ENCODE results near the gene MEIS3.

The MEIS3 gene

GRCh38 chr19:47428177-47428894, 9.0 kb upstream of the MEIS3 start (continued):
- no peak for TF ChIP-seq HIC1 (tag by site-specific recombination; IDR thresholded peaks at IDR 0.05)
- peak; percentile 53 for TF ChIP-seq KLF8 (tag by site-specific recombination; IDR thresholded peaks at IDR 0.05)
- TF ChIP-seq SCRT2 (tag by site-specific recombination; IDR thresholded peaks at IDR 0.05): no peak
- no peak for TF ChIP-seq ZNF792 (tag by site-specific recombination; IDR thresholded peaks at IDR 0.05)
- TF ChIP-seq ZBTB20 (tag by site-specific recombination; IDR thresholded peaks at IDR 0.05): peak; percentile 24; the same call in 1 of the 2 replicates
- TF ChIP-seq KLF9 (tag by site-specific recombination; IDR thresholded peaks at IDR 0.05; ENCODE audit: low read depth): peak; percentile 100
- TF ChIP-seq SCRT1 (tag by site-specific recombination; IDR thresholded peaks at IDR 0.05; ENCODE audit: borderline replicate concordance): no peak
- TF ChIP-seq TRIM28 (IDR thresholded peaks at IDR 0.05; ENCODE audit: borderline replicate concordance, low read length): no peak
- peak; percentile 42 for TF ChIP-seq EGR2 (tag by site-specific recombination; IDR thresholded peaks at IDR 0.05; ENCODE audit: low read depth)
- no peak for TF ChIP-seq GLI2 (tag by site-specific recombination; IDR thresholded peaks at IDR 0.05; ENCODE audit: borderline replicate concordance, low read depth)
- TF ChIP-seq BCL11B (tag by site-specific recombination; IDR thresholded peaks at IDR 0.05; ENCODE audit: low read depth): no peak
- TF ChIP-seq ZNF214 (tag by site-specific recombination; IDR thresholded peaks at IDR 0.05; ENCODE audit: borderline replicate concordance): no peak
- TF ChIP-seq ZFP3 (tag by site-specific recombination; IDR thresholded peaks at IDR 0.05; ENCODE audit: low read depth): no peak
- TF ChIP-seq ZNF548 (tag by site-specific recombination; IDR thresholded peaks at IDR 0.05): no peak
- TF ChIP-seq ZNF292 (tag by site-specific recombination; IDR thresholded peaks at IDR 0.05; ENCODE audit: borderline replicate concordance, low read depth): no peak
- TF ChIP-seq ZFHX2 (tag by site-specific recombination; conservative IDR thresholded peaks at IDR 0.05): peak; percentile 61
- TF ChIP-seq SETDB1 (IDR thresholded peaks at IDR 0.05; ENCODE audit: insufficient read length, low read length): no peak
- peak; percentile 82 for TF ChIP-seq KLF1 (tag by site-specific recombination; IDR thresholded peaks at IDR 0.05)
- TF ChIP-seq SP7 (tag by site-specific recombination; IDR thresholded peaks at IDR 0.05): peak; percentile 56; the same call in 1 of the 2 replicates
- no peak for TF ChIP-seq ZNF514 (tag by site-specific recombination; IDR thresholded peaks at IDR 0.05)
- peak; percentile 83 for TF ChIP-seq PRDM10 (tag by site-specific recombination; IDR thresholded peaks at IDR 0.05)
- no peak for TF ChIP-seq ZNF26 (tag by site-specific recombination; IDR thresholded peaks at IDR 0.05)
- TF ChIP-seq ZNF433 (tag by site-specific recombination; IDR thresholded peaks at IDR 0.05; ENCODE audit: low read depth): no peak
- TF ChIP-seq ZFP37 (tag by site-specific recombination; IDR thresholded peaks at IDR 0.05): no peak
- TF ChIP-seq PATZ1 (tag by site-specific recombination; IDR thresholded peaks at IDR 0.05): peak; percentile 70
- TF ChIP-seq ZNF830 (tag by site-specific recombination; IDR thresholded peaks at IDR 0.05; ENCODE audit: low read depth): no peak
- no peak for TF ChIP-seq ZNF501 (tag by site-specific recombination; IDR thresholded peaks at IDR 0.05)
- no peak for TF ChIP-seq ZNF76 (tag by site-specific recombination; IDR thresholded peaks at IDR 0.05; ENCODE audit: borderline replicate concordance, low read depth)
- no peak for TF ChIP-seq ZBTB8A (tag by site-specific recombination; IDR thresholded peaks at IDR 0.05)
- peak; percentile 98 for TF ChIP-seq KLF10 (tag by site-specific recombination; IDR thresholded peaks at IDR 0.05)
- TF ChIP-seq ZNF341 (tag by site-specific recombination; IDR thresholded peaks at IDR 0.05; ENCODE audit: low read depth): peak; percentile 100
- no peak for TF ChIP-seq HOXC10 (CRISPR knock-in tag; IDR thresholded peaks at IDR 0.05)
- no peak for TF ChIP-seq ZNF473 (tag by site-specific recombination; IDR thresholded peaks at IDR 0.05)

All from HEK293 (cell line).